Midbrain (tissue), 1 donor: Measurements from ENCODE around the gene POLD4.

Source experiments
- DNase-seq: peaks from one replicate; lab custom pipeline; 2025; lab: John Stamatoyannopoulos, UW

Gene POLD4

DNA sequence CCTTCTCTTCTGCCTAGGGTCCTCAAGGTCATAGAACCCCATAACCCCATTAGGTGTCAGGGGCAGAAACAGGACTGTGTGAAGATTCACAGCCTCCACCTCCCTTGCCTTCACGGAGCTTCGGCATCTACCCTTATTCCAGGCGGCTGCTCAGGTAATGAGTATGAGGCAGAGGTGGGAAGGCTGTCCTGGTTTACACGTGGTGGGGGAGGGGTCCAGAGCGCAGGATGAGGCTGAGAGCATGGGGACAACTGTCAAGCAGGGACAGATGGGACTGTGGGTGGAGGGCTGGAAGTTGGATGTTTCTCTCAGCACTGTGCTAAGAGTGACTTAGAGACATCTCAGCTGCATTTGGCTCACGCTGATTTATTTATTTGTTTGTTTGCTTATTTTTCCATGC, 34.2 kb upstream of the POLD4 start:
- no peak for DNase-seq

- DNase-seq = no peak
Observed at GRCh38 chr11:67387069-67387468, 33.7 kb upstream of the POLD4 start.

DNA sequence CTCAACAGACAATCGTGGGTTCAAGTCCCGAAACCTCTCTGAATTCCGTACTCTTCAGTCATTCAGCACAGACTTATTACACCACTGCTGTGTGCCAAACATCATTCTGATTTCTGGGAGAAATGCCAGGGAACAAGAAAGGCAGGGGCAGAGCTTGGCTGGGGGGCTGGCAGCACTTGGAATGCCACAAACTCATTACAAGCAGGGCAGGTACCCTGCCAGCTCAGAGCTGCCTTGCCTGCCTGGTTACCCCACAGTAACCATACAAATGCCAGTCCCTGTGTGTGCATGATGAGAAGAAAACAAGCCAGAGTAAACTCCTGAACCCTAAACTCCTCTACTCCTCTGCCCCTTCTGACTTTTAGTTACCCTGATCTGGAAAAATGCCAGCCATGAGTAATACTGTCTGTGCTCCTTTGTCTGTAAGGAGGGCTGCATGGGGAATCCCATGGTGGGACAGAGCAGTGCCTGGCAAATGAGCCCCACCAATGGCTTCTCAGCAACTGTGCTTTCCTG, 31.6 kb upstream of the POLD4 start:
- peak; percentile 78 for DNase-seq

GRCh38 chr11:67382276-67383136, 29.2 kb upstream of the POLD4 start:
- peak; percentile 82 for DNase-seq

DNA sequence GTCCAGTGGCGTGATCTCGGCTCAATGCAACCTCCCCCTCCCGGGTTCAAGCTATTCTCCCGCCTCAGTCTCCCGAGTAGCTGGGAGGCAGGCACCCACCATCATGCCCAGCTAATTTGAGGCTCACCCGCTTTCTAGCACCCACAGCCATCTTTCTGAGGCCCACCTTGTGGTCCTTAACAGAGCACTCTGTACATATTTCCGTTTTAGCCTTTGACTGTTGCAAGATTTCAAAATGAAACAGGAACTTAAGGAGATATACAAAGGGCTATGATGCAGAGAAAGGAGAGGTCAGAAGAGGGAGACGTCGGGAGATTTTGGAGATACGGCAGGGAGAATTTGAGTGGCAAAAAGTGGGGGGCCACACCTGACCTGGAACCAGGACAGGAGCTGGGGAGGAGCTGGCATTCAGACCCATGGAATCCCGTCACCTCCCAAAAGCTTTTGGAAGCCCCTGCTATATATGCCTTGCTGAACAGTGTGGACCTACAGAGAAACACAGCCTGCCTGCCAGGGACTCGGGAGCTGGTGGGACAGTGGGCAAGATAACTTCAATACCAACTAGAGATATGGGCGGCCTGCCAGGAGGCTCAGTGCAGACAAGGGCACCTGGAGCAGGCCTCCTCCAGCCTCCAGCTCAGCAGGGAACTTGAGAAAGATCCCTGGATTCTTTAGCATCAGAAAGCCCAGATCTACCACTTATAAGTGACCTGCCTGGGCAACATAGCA, 28.1 kb upstream of the POLD4 start:
- no peak for DNase-seq

DNA sequence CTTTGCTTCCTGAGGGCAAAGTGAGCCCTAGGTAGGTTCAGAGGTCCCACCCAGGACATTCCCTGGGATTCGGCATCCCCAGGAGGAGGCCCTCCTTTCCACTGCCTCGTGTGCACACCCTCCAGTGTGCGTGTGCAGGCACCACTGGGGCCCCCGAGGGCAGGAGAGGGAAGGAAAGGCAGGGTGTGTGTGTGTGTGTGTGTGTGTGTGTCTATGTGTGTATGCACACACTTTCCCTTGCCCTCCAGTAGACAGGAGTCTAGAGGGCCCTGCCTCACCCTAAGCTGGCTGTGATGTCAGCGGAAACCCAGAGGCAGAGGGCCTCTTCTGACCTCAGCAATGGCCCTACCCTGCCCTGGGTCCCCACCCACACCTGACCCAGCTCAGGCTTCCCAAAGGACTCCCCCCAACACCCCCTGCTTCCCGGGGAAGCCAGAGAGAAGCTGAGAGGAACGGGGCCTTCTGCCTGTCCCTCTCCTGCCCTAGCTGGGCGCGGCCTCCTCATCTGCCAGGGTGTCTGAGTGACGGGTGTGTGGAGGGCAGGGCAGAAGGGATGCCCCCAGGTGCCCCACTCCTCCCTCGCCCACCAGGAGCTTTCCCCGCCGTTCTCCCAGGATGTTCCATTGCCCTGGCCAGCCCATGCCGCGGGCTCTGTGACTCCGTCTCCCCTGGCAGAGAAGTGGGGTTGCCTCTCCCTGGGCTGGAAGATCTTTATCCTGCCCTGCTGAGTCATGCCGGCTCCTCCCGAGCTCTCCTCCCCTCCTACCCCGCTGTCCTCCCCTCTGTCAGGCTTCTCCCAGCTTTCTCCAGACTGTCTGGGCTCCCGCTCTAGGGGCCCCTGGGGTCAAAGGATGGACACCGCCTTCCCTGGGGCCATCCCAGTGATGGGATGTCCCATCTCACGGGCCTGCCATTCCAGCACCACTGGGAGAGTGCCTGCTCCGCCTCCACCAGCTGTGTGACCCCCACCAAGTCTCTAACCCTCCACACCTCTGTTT, 26.0 kb upstream of the POLD4 start:
- no peak for DNase-seq

DNA sequence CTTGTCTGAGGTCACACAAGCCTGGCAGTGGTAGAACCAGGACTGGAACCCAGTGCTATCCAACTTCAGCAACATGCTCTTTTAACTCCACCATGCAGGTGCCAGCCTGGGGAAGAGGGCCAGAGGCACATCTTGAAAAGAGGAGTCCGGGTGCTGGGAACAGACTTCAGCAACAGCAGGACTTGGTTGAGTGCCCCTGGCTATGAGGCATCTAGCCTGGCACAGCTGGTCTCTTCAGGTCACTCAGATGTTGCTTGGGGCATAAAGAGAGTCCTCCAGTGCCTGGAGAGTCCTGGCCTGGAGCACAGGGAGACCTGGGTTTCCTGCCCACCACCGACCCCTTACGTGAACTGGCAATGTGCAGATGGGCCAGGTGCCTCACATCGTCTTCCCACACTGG, 25.2 kb upstream of the POLD4 start:
- DNase-seq = no peak

- DNase-seq = no peak
Observed at GRCh38 chr11:67376873-67377808, 23.8 kb upstream of the POLD4 start.

- no peak for DNase-seq
Observed at GRCh38 chr11:67376063-67376820, 22.9 kb upstream of the POLD4 start.

GRCh38 chr11:67375320-67376055, 22.1 kb upstream of the POLD4 start:
- DNase-seq = no peak

GRCh38 chr11:67374571-67375281, 21.4 kb upstream of the POLD4 start:
- no peak for DNase-seq

DNA sequence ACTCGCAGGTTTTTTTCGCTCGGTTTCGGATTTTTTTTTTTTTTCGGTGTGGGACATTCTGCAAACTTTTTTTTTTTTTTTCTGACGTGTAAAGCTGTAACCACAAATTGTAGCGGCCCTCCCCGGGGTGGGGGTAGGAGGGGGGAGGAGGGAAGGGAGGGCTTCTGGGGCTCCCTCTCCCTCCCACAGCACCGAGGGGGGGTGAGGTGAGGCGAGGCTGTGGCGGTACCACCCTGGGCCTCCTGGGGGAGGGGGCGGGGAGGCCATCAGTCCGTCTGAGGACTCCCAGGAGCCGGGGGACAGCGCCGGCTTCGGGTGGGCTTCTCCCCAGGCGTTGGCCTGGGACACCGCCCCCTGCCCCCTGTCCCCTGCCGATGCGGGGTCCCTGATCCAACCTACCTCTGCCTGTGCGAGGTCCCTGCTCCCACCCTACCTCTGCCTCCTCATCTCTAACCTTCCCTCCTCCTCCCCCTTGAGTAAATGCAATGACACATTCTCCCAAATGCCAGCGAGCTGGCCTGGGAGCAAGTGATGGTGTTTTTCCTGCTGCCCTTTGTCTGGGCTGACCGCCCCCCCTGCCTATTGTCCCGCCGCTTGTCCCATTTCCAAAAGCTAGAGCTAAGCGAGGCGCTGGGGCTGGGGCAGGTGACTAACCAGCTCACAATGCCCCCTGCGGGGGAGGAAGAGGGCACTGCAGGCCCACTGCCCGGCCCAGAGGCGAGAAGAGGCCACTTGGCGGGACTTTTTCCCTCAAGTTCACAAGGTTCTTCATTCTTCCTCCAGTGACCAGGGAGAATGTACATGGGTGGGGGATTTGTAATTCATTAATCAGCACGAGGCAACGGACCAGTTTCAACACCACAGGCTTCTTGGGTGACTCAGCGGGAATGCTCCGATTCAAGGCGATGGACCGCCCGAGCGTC, 20.6 kb upstream of the POLD4 start:
- DNase-seq = peak; percentile 29

DNA sequence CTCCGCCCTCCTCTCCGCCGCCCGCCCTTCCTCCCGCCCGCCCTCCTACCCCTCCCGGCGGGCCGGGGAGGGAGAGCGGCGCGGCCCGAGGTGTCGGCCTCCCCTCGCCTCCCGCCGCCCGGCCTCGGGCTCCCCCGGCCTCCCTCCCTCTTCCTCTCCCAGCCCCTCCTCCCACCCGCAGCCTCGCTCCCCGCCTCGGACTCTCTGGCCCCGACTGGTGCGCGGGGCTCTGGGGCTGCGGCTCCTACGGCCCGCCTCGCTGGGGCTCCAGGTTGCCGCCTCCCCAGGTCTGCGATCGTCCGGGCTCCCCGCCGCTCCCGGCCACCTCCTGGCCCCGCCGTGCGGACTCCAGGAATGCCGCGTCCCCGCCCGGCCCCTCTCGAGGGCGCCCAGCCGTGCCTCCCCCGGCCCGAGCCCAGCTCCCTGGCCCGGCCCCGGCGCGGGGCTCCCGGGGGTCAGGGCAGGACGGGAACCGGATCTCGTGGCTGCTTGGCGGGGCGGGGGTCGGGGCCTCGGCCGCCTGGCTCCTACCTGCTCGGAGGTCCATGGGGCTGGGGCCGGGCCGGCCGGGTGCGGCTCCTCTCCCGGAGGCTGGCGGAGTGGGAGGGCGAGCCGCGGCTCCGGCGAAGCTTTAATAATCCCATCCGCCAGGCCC, 19.8 kb upstream of the POLD4 start, which contains the start of gene CLCF1:
CLCF1 (minus strand) TSS at position 606 of the 655 bp plus-strand sequence; CDS start at position 547, 59 bp downstream.
- peak; percentile 19 for DNase-seq

DNA sequence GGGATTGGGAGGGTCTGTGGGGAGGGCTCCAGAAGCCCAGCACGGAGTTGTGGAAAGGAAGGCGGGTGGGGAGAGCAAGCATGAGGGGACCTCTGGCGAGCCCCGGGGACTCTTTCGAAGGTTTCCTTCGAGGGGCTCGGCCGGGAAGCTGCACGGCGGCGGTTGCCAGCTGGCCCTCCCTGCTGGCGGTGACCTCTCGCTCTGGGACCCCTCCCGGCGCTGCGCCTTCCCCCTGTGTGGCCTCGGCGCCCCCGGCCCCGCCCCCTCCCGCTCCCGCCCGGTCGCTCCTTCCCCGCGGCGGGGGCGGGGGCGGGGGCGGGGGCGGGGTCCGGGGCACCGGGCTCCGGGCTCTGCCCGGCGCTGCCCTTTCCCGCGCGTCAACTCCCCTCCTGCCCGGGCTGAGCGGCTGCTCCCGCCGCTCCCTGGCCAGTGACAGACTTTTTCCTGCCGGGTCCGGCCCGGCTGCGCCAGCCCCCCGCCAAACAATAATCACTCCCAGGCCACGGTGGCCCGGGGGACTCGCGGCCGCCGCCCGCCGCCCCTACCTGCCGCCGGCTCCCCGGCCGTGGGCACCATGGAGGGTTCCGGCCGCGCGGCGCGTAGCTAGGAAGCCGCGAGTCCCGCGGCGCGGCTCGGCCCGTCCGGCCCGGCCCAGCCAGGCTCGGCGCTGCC, 19.1 kb upstream of the POLD4 start:
- no peak for DNase-seq

GRCh38 chr11:67371911-67372320, 18.6 kb upstream of the POLD4 start:
- no peak for DNase-seq
